Endothelial cell (in vitro differentiated cells): ENCODE data around the gene NUDT3. TPM values are rescaled to one million over a fixed set of nuclear protein-coding genes. Genes with fewer than 3 reads are reported as not detected.

Experiments used
- DNase-seq: peaks from one replicate; pipeline ENCODE4 v3.0.0; 2021; ENCODE audit warnings: low spot score
- H3K27ac Mint-ChIP-seq: one replicate; pipeline ENCODE4 v1.8.0; 2021; ENCODE audit warnings: mixed read lengths, inconsistent platforms; ENCODE audit not compliant: unreplicated experiment
- H3K27me3 Mint-ChIP-seq: one replicate; pipeline ENCODE4 v1.8.0; 2021; ENCODE audit warnings: mild to moderate bottlenecking, moderate library complexity, mixed read lengths, inconsistent platforms; ENCODE audit not compliant: unreplicated experiment
- H3K36me3 Mint-ChIP-seq: one replicate; pipeline ENCODE4 v1.8.0; 2021; ENCODE audit warnings: mild to moderate bottlenecking, low read depth, mixed read lengths, inconsistent platforms; ENCODE audit not compliant: unreplicated experiment
- H3K4me1 Mint-ChIP-seq: one replicate; pipeline ENCODE4 v1.8.0; 2021; ENCODE audit warnings: mild to moderate bottlenecking, mixed read lengths, inconsistent platforms; ENCODE audit not compliant: unreplicated experiment
- H3K4me3 Mint-ChIP-seq: one replicate; pipeline ENCODE4 v1.8.0; 2021; ENCODE audit warnings: mild to moderate bottlenecking, mixed read lengths, inconsistent platforms; ENCODE audit not compliant: unreplicated experiment
- H3K9me3 Mint-ChIP-seq: one replicate; pipeline ENCODE4 v1.8.0; 2021; ENCODE audit warnings: mixed read lengths, inconsistent platforms; ENCODE audit not compliant: unreplicated experiment
- CTCF ChIP-seq: fragments of 200-600 bp; sonication (generic); IDR thresholded peaks from one replicate; pipeline ENCODE4 v1.5.0; 2021; ENCODE audit warnings: antibody characterized with exemption; ENCODE audit not compliant: unreplicated experiment
- total RNA-seq: library from RNA; stranded (reverse); fragmentation: NEBNext Ultra II Directional; extraction: Animal tissue kit (Norgen Biotek cat#: 25700); gene quantifications from one replicate; pipeline ENCODE4 v1.2.1, GENCODE V29; 2021; ENCODE audit not compliant: unreplicated experiment

NUDT3 gene
- total RNA-seq, 1 donor from 2014 or later, result 52.0 TPM

GRCh38 chr6:34240329-34241248, 151.9 kb downstream of the NUDT3 start:
- DNase-seq, result no peak
- no peak for TF ChIP-seq CTCF
- Mint-ChIP-seq H3K27ac (no peak overlapping the region), H3K9me3 (no peaks in the 10 kb centered on the region), H3K27me3 (peaks cover 14% of the 10 kb centered on the region), H3K36me3 (peaks cover 24% of the 10 kb centered on the region), H3K4me1 (peaks cover 12% of the 10 kb centered on the region), H3K4me3 (peak overlapping the region; percentile 23)

GRCh38 chr6:34239893-34240292, 152.6 kb downstream of the NUDT3 start:
- Mint-ChIP-seq H3K27me3 (peaks cover 14% of the 10 kb centered on the region), H3K27ac (no peak overlapping the region)

GRCh38 chr6:34239500-34239825, 153.0 kb downstream of the NUDT3 start:
- peak overlapping the region; percentile 88 for H3K4me3 Mint-ChIP-seq
- no peaks in the 10 kb centered on the region for H3K9me3 Mint-ChIP-seq
- peaks cover 13% of the 10 kb centered on the region for H3K4me1 Mint-ChIP-seq
- H3K27me3 Mint-ChIP-seq, result peaks cover 15% of the 10 kb centered on the region
- H3K36me3 Mint-ChIP-seq, result peaks cover 23% of the 10 kb centered on the region
- no peak overlapping the region for H3K27ac Mint-ChIP-seq
- no peak for DNase-seq
- TF ChIP-seq CTCF, result no peak

More at GRCh38 chr6:34239893-34240292, 152.6 kb downstream of the NUDT3 start:
- DNase-seq, result no peak
- Mint-ChIP-seq H3K4me1 (peaks cover 12% of the 10 kb centered on the region), H3K36me3 (peaks cover 23% of the 10 kb centered on the region), H3K4me3 (peak overlapping the region; percentile 49), H3K9me3 (no peaks in the 10 kb centered on the region)
- TF ChIP-seq CTCF, result no peak

- DNase-seq, result no peak
- peaks cover 18% of the 10 kb centered on the region for H3K27me3 Mint-ChIP-seq
- H3K4me1 Mint-ChIP-seq, result peaks cover 20% of the 10 kb centered on the region
- peak overlapping the region; percentile 46 for H3K27ac Mint-ChIP-seq
- H3K4me3 Mint-ChIP-seq, result peak overlapping the region; percentile 88
- no peaks in the 10 kb centered on the region for H3K9me3 Mint-ChIP-seq
- TF ChIP-seq CTCF, result no peak
- H3K36me3 Mint-ChIP-seq, result peaks cover 23% of the 10 kb centered on the region
Observed at GRCh38 chr6:34238585-34239499, 153.6 kb downstream of the NUDT3 start.
